HL-60 (cell line): ENCODE measurements around the gene SLC1A5.

Source experiments
- POLR2AphosphoS5 ChIP-seq: IDR thresholded peaks from 2 replicates; pipeline ENCODE4 v1.6.1; 2012; ENCODE audit warnings: low read depth
- TF ChIP-seq, protein P1 (sequence below): IDR thresholded peaks from one replicate; pipeline ENCODE4 v1.5.1; 2011; ENCODE audit warnings: low read length, control low read depth, inconsistent platforms; ENCODE audit not compliant: insufficient read depth

DNA sequence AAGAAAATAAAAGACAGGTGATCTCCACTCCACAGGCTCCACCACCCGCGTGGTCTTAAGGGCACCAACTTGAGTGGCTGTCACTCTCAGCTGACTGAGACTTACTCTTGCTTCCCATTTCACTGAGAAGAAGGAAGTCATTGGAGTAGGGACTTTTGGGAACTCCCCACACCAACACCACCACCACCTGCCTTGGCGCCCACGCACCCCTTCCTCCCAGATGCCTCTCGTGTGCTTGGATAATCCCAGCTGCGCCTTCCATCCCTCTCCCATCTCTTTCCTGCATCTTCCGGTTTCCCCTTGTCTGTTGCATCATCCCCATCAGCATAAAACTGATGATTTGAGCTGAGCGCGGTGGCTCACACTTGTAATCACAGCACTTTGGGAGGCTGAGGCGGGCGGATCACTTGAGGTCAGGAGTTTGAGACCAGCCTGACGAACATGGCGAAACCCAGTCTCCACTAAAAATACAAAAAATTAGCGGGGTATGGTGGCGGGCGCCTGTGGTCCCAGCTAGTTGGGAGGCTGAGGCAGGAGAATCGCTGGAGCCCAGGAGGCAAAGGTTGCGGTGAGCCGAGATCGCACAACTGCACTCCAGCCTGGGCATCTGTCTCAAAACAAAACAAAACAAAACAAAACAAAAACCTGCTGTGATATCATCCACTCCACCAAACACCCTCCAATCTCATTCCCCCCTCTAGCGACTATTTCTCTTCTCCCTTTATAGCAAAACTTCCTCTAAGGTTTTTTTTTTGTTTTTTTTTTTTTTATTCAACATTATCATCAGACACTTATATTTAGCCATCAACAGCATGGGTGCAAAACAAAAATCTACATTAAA lies 36.7 kb upstream of the SLC1A5 start:
- TF ChIP-seq, protein P1, sequence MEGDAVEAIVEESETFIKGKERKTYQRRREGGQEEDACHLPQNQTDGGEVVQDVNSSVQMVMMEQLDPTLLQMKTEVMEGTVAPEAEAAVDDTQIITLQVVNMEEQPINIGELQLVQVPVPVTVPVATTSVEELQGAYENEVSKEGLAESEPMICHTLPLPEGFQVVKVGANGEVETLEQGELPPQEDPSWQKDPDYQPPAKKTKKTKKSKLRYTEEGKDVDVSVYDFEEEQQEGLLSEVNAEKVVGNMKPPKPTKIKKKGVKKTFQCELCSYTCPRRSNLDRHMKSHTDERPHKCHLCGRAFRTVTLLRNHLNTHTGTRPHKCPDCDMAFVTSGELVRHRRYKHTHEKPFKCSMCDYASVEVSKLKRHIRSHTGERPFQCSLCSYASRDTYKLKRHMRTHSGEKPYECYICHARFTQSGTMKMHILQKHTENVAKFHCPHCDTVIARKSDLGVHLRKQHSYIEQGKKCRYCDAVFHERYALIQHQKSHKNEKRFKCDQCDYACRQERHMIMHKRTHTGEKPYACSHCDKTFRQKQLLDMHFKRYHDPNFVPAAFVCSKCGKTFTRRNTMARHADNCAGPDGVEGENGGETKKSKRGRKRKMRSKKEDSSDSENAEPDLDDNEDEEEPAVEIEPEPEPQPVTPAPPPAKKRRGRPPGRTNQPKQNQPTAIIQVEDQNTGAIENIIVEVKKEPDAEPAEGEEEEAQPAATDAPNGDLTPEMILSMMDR: no peak
- TF ChIP-seq POLR2AphosphoS5: 0 out of 2 replicates have a peak, but pooled peaks have one; percentile 39
